ENCODE measurements around the gene AOC1.
"Not testable (repeated sequence)": the region's sequence is repeated elsewhere in the genome, so short reads cannot be mapped to it uniquely, and the experiment has no call there.

Gene AOC1, protein sequence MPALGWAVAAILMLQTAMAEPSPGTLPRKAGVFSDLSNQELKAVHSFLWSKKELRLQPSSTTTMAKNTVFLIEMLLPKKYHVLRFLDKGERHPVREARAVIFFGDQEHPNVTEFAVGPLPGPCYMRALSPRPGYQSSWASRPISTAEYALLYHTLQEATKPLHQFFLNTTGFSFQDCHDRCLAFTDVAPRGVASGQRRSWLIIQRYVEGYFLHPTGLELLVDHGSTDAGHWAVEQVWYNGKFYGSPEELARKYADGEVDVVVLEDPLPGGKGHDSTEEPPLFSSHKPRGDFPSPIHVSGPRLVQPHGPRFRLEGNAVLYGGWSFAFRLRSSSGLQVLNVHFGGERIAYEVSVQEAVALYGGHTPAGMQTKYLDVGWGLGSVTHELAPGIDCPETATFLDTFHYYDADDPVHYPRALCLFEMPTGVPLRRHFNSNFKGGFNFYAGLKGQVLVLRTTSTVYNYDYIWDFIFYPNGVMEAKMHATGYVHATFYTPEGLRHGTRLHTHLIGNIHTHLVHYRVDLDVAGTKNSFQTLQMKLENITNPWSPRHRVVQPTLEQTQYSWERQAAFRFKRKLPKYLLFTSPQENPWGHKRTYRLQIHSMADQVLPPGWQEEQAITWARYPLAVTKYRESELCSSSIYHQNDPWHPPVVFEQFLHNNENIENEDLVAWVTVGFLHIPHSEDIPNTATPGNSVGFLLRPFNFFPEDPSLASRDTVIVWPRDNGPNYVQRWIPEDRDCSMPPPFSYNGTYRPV

DNA sequence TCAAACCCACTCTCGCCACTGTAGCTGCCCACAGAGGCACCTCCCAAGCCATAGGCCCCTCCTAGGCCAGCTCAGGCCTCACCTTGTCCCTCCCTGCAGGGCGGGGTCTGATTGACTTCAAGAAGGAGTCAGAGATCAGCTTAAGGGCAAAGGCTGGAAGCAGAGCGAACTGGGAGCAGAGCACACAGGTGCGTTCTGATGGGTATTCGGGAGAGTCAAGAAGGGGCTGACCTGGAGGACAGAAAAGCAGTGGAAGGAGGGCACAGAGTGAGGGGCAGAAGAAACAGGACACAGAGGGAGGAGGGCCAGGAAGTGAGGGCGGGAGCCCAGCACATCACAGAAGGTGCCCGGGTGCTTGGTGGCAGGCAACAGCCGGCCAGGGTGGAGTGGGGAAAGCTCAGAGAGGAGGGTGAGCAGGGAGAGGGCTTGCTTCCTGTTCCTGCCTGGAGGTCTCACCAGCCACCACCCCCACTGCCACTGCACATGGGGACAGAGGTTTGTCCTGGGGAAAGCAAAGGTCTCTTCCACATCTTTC is at the start of gene AOC1:
AOC1 (plus strand) TSS at position 147 of the 535 bp plus-strand sequence. CDS start 3,954 bp downstream, outside the sequence.
- no peak for DNase-seq

DNA sequence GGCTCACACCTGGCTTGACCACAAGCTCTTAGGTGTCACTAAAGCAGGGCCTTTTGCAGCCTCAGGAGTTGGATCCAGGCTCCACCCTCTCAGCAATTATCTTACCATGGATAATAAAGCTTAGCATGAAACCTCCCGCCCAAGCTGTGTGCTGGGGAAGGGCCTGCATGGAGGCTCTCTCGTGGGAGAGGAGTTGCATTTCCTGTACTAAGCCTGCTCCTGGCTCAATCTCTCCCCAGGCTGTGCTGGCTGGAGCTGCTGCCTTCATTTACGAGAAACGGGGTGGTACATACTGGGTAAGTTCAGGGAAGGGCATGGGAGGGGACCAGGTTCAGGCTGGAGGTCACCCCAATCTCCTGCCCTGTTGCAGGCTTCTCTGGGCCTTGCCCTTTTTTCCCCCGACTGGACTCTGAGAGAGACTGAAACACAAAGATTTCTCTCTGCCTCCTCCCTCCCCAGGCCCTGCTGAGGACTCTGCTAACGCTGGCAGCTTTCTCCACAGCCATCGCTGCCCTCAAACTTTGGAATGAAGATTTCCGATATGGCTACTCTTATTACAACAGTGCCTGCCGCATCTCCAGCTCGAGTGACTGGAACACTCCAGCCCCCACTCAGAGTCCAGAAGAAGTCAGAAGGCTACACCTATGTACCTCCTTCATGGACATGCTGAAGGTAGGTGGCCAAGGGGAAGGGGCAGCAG is 49.0 kb upstream of the AOC1 start:
- no peak for DNase-seq

DNA sequence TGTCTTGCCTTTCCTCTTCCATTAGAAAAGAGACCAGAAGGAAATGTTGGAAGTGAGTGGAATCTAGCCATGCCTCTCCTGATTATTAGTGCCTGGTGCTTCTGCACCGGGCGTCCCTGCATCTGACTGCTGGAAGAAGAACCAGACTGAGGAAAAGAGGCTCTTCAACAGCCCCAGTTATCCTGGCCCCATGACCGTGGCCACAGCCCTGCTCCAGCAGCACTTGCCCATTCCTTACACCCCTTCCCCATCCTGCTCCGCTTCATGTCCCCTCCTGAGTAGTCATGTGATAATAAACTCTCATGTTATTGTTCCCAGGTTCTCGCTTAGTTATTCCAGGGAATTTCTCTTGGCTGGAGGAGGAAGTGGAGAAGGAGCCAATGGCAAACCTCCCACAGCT is 47.5 kb upstream of the AOC1 start:
- no peak for DNase-seq

DNA sequence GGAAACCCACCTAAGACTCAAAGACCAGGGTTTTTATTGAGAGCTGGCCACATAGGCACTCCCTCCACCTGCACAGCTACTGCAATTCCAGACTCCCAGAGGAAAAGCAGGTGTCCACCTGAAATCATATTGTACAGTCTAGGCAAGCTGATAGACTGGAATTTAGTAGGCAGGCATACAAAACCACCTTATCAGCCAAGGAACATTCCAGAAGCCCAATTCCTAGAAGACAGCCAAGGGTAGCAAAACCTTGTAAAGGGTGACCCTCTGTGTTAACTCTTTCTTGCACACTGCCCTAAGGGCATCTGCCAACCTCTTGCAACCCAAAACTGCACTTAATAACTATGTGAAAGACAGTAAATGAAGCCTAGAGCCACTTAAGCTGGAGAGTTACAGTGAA is 46.5 kb upstream of the AOC1 start:
- no peak for DNase-seq

DNA sequence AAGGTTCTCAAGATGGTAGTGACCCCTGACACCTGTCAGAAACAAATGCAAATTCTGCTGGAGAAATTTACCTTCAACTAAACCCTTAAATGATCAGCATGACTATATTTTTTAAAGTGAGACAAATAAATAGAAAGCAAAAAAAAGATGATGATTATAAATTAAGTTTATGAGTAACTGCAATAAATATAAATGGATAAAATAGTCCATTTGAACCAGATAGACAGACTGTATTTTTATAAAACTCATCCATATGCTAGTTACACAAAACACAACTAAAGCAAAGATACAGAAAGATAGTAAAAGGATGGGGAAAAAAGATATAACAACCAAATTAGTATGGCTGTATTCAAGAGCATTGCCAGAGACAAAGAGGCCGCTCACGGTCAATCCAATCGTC is 45.9 kb upstream of the AOC1 start:
- DNase-seq: no peak

DNA sequence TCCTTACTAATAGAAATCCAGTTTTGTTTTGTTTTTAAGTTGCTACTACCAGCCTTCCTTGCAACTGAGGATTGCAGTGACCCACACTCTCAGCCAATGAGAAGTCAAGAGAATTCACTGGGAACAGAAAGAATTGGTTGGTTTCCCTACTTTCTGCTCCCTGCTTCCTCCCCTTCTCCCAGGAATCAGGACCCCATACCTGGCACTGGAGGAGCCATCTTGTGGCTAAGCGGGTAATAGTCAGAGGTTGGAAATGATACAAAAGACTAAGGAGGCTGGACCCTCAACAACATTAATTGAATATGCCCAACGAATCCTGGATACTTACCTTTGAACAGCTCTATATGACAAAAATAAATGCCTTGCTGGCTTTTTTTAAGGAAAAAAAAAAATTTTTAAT is 45.5 kb upstream of the AOC1 start:
- no peak for DNase-seq

DNA sequence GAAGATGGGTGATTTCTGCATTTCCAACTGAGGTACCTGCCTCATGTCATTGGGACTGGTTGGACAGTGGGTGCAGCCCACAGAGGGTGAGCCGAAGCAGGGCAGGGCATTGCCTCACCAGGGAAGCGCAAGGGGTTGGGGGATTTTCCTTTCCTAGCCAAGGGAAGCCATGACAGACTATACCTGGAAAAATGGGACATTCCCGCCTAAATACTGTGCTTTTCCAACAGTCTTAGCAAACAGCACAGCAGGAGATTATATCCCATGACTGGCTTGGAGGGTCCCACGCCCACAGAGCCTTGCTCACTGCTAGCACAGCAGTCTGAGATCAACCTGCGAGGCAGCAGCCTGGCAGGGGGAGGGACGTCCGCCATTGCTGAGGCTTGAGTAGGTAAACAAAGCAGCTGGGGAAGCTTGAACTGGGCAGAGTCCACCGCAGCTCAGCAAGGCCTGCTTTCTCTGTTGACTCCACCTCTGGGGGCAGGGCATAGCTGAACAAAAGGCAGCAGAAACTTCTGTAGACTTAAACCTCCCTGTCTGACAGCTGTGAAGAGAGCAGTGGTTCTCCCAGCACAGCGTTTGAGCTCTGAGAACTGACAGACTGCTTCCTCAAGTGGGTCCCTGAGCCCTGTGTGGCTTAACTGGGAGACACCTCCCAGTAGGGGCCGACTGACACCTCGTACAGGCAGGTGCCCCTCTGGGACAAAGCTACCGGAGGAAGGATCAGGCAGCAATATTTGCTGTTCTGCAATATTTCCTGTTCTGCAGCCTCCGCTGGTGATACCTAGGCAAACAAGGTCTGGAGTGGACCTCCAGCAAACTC is 44.5 kb upstream of the AOC1 start:
- DNase-seq: not testable (repeated sequence)

DNA sequence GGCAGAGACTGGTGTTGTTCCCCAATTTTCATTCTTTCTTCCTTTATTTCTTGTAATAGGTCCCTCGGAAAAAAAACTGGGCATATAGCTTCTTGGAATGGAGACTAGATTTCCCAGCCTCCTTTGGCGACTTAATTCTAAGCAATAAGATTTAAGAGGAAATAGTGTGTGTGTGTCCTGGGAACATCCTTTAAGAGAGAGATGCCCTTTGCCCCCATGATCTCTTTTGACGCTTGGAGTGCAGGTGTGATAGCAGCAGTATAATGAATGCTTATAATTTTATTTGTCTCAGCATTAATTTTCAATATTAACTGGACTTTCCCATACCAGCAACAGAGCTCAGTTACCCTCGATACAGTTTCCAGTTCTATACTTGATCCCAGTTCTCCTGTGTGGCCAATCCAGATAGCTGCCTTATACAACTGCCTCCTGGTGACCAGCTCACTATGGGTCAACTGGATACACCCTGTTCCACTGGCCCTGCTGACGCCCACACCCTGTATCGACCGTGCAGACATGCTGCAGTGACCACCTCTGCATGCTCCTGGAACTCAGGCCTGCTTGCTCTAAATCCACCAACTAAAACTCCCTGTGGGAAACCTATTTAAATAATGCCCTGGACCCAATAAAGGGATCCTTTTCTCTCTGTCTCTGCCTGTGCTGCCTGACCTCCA is 37.9 kb upstream of the AOC1 start:
- no peak for DNase-seq

DNA sequence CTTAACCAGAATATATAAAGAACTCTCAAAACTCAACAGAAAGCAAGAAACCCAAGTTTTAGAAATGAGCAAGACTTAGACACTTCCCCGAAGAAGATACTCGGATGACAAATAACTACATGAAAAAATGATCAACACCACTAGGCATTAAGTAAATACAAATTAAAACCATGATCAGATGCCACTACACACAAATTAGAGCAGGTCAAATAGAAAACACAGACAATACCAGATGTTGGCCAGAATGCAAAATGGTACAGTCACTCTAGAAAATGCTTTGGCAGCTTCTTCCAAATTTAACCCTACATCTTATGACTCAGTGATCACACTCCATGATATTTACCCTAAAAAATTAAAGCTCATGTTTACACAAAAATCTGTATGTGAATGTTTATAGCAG is 33.3 kb upstream of the AOC1 start:
- no peak for DNase-seq

DNA sequence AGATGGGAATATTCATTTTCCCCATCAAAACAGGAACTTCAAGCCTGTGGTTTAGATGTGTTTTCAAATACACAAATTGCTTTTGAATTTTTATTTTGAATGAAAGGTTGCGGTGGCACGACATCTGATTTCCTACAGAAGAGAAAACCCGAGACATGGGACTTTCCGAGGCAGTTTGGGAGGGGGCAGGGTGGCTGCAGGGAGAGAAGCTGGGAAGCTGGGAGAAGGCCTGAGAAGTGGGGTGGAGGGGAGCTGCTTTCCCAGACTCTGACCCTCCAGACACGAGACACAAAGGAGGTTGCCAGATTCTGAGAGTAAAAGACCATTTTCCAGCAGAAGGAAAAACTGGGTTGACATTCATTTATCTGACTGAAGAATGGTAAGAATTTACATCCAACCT is 32.2 kb upstream of the AOC1 start:
- no peak for DNase-seq

DNA sequence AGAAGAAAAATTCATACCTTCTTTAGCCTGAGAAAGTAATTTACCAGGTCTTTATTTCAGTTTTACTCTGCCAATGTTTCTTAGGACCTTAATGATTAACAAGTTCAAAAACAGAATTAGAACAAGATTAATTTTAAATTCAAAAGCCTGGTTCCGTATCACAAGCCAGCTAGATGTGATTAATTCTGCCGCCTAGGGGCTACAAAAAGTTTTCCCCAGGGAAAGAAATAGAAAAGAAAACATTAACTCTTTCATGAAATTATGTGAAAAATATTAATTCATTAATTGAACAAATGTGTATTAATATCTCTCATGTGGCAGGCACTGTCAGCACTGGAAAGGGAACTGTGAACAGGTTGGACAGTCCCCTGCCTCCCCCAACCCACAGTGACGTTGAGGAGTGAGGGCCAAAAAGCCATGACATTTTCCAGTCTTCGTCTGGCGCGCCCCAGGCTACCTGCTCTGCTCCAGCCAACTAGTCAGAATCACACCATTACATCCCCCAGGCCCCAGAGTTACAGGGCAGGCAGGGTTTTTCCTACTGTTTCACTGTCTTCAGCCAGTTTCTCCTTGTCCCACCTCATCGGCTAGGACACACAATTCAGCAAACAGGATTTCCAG is 31.6 kb upstream of the AOC1 start:
- DNase-seq: no peak

DNA sequence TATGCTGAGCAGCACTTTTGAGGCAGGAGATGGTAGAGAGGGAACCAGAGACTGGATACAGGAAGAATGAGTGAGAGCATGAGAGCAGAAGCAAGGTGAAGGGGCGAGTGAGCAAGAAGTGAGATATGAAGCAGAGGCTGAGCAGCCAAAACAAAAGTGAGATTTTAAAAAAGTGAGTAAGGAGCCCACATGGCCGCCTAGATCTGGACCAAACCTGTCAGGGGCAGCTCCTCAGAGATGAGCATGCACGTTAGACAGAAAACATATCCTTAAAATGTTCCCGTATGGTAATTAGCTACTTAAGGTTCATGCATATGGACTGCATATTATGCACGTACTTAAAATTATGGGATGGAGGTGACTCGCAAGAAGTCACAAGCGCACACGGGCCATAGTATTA is 29.3 kb upstream of the AOC1 start:
- DNase-seq: no peak

DNA sequence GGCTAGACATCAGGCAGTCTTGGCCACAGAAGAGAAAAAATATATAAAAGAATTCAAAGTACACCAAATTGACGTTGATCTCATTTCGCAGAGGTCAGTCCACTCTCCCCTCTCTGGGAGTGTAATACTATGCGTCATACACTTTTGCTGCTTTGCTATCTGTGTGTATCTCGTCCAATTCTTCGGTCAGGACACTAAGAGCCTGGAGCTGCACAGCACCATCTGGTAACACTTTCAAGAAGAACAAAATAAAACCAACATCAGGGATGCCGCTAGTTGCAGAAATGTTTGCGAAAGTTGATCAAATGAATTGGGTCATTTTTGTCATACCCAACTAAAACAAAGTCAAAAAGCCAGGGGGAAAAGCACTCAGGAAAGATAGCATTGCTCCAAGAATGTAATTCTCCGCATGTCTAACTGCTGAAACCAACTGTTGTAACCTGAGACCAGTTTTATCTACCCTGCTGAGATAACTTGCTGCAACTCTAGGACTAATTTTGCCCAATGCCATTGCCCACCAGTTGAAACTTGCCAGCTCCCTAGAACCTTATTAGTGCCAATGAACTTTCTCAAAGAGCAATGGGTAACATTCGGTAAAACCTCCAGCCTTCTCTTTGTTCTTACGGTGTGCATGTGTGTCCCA is 28.7 kb upstream of the AOC1 start:
- DNase-seq: no peak

DNA sequence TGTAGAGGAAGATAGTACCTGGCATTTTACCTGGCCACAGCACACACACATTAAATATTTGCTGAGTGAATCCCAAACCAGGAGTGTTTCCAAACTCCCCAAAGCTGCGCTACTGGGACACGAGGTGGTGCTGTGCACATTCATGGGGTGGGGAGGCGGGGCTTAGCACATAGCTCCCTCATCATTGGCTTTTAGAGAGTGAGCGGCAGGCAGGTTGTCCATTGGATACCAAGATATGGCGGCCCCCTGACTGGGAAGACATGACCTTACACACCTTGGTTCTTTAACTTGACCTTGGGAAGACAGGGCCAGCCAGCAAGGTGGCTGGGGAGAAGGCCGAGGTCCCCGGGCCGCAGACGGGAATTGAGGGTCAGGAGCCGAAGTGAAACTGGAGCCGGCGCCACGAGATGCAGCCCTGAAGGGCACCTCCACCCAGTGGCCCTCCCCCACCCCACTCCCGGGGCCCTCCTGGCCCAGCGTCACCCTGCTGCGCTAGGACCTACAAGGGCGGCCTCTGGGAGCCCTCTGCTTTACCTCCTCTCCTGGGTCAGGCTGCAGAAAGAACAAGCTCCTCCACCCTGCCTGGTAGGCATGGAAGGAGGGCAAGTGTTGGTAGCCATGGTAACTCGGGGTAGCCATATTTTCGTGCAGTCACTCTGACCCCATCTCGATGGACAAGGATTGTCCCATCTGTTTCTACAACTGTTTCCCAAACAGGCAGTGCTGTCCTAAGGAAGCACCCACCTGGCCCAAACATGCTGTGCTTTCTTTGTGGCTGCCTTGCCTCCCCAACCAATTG is 27.7 kb upstream of the AOC1 start:
- no peak for DNase-seq

DNA sequence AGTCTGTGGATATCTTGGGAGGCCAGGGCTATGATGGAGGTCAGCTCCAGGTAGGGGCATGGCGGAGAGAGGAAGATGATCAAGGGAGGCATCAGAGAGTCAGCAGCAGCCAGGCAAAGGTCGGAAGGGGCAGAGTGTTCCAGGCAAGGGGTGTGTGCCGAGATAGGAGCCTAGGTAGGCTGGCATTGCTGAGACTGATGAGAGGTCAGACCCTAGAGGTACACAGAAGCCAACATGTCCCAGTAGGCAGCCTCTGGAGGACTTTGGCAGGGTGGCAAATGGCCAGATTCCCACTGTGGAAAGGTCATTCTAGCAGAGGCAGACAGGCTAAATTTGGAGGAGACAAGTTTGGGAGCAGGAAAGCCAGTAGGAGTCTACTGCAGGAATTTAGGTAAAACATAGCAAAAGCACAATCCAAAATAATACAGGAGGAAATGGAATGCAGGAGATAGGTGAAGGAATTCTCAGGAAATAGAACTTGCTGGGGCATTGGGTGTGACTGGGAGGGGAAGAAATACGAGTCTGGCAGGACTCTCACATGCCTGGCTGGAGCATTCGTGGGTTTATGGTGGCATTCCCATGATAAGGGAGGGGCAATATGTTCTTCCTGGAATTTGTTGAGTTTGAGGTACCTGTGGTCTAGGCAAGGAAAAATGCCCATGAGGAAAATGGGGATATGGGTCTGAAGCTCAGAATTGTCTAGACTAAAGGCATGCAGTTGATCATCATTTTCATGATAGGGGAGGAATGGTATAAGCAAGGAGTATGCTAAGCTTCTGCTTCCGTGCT is 26.1 kb upstream of the AOC1 start:
- no peak for DNase-seq

DNA sequence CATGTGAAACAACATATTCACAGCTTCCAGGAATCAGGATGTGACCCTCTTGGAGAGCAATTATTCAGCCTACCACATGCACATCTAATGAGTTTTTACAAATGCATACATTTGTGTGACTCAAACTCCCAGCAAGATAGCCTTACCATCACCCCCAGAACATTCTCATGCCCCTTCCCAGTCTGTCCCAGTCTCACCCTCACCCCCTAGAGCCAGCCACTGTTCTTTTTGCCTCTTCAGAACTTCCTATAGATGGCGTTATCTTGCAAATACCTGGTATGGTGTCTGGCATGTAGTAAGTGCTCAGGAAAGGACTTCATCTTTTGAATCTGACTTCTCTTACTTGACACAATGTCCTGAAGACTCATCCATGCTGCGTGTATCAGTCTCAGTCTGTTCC is 23.9 kb upstream of the AOC1 start:
- DNase-seq: no peak

DNA sequence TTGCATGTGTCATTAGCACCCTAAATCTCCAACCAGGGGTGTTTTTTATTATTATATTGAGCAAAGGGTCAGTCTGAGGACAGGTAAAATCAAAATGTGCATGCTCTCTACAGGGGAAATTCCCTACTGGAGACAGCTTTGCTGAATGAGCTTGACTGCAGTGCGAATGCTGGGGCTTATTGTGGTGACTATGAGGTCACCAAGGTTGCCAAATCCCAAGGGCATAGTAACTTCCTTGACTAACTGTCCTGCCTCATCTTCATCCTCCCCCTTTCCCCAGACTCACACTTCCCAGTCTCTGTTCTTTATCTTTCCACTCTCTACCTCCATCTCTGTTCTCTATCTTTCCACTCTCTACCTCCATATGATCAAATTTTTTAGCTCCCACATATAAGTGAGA is 22.9 kb upstream of the AOC1 start:
- no peak for DNase-seq

DNA sequence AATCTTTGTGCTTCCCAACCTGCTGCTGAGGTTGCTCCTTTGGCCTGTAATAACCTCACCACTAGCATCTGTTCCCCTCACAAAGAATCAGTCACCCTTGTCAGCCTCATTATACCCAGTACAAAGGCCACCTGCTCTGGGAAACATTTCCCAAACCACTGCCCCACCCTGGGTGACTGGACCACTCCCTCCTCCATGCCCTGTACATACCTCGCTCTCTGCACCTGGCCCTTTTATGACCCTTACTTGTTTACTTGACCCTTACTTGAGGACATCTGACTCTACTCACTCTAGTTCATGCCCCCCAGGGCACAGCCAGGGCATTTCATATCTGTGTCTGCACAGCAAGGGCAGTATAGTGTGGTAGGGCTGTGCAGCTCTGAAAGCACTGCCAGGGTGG is 21.4 kb upstream of the AOC1 start:
- DNase-seq: no peak

DNA sequence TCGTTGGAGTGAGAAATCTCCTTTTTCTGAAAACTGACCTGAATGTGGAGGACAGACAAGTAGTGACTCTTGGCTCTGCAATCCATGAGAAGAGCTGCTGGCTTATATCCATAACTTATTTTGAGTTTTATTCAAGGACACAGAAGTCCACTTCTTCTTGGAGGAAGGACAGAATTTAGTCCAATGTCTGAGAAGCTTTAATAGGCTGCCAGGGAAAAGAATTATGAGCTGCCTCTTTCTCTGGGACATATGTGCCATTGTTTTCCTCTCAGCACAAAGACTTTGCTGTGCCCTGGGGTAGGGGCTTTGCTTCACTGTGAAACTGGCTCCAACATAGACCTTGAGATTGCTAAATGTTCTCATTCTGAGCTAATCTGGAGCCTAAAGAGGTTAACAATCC is 20.5 kb upstream of the AOC1 start:
- DNase-seq: no peak

All from NCI-H187 (cell line).